SU-DHL-6 (cell line): ENCODE data around the gene EID2B.

Experiments used
- H2AFZ ChIP-seq: fragments of 200-600 bp; sonication (generic); 2 replicates; pipeline ENCODE4 v1.6.1; 2014; ENCODE audit warnings: low read depth, mild to moderate bottlenecking, moderate library complexity, mixed read lengths, antibody characterized with exemption, low read length; ENCODE audit not compliant: severe bottlenecking
- H3F3A ChIP-seq: fragments of 200-600 bp; shearing (Covaris generic); 2 replicates; pipeline ENCODE4 v1.6.0; 2016; ENCODE audit warnings: antibody characterized with exemption, mild to moderate bottlenecking; ENCODE audit not compliant: insufficient read depth
- H3K27ac ChIP-seq: fragments of 200-600 bp; sonication (generic); 2 replicates; pipeline ENCODE4 v1.5.1; 2016; ENCODE audit warnings: low read depth, mild to moderate bottlenecking, low read length, moderate library complexity, mixed read lengths
- H3K27me3 ChIP-seq: fragments of 200-600 bp; sonication (generic), shearing (Covaris generic); 2 replicates; pipeline ENCODE4 v1.6.0; 2014; ENCODE audit warnings: mild to moderate bottlenecking, low read length
- H3K36me3 ChIP-seq: fragments of 200-600 bp; sonication (generic); 2 replicates; pipeline ENCODE4 v1.6.1; 2014; ENCODE audit warnings: mild to moderate bottlenecking, low read length, mixed read lengths
- H3K4me2 ChIP-seq: fragments of 300-600, 200-600 bp; shearing (Covaris generic), sonication (generic); 2 replicates; pipeline ENCODE4 v1.6.0; 2014; ENCODE audit warnings: low read length, low read depth, mild to moderate bottlenecking; ENCODE audit not compliant: poor library complexity, severe bottlenecking
- H3K4me3 ChIP-seq: fragments of 200-600 bp; sonication (generic); 2 replicates; pipeline ENCODE4 v1.5.1; 2014; ENCODE audit warnings: antibody characterized with exemption, low read length, mild to moderate bottlenecking, mixed read lengths; ENCODE audit not compliant: insufficient read depth, poor library complexity, severe bottlenecking
- H3K79me2 ChIP-seq: fragments of 200-600 bp; sonication (generic); 2 replicates; pipeline ENCODE4 v1.6.1; 2014; ENCODE audit warnings: mild to moderate bottlenecking, low read length, moderate library complexity; ENCODE audit not compliant: insufficient read depth
- H3K9ac ChIP-seq: fragments of 200-600 bp; sonication (generic); 2 replicates; pipeline ENCODE4 v1.7.0; 2014; ENCODE audit warnings: mild to moderate bottlenecking, low read length
- H3K9me2 ChIP-seq: fragments of 200-600 bp; sonication (generic); replicated peaks from 2 replicates; pipeline ENCODE4 v1.6.1; 2014; ENCODE audit warnings: low read length; ENCODE audit not compliant: insufficient read depth
- H3K9me3 ChIP-seq: fragments of 200-600 bp; sonication (generic); 2 replicates; pipeline ENCODE4 v1.6.1; 2014; ENCODE audit warnings: low read length, mixed read lengths; ENCODE audit not compliant: insufficient read depth
- H4K20me1 ChIP-seq: fragments of 200-600 bp; sonication (generic); 2 replicates; pipeline ENCODE4 v1.6.1; 2014; ENCODE audit warnings: low read depth, mild to moderate bottlenecking, antibody characterized with exemption, low read length, moderate library complexity, mixed read lengths
- EZH2phosphoT487 ChIP-seq: fragments of 200-600 bp; sonication (generic), shearing (Covaris generic); conservative IDR thresholded peaks from 2 replicates; pipeline ENCODE4 v1.6.1; 2018; ENCODE audit warnings: mild to moderate bottlenecking, antibody characterized with exemption, low read length, moderate library complexity, mixed read lengths
- TF ChIP-seq, protein P1 (sequence below): fragments of 200-600 bp; sonication (generic); IDR thresholded peaks from one replicate; pipeline ENCODE4 v1.5.1; 2017; ENCODE audit warnings: antibody characterized with exemption, mild to moderate bottlenecking, low read length, moderate library complexity; ENCODE audit not compliant: insufficient read depth, poor library complexity, severe bottlenecking

The EID2B gene, protein sequence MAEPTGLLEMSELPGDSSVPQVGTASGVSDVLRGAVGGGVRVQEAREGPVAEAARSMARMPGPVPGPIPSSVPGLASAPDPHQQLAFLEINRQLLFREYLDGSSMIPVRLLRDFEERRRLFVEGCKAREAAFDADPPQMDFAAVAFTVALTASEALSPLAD

DNA sequence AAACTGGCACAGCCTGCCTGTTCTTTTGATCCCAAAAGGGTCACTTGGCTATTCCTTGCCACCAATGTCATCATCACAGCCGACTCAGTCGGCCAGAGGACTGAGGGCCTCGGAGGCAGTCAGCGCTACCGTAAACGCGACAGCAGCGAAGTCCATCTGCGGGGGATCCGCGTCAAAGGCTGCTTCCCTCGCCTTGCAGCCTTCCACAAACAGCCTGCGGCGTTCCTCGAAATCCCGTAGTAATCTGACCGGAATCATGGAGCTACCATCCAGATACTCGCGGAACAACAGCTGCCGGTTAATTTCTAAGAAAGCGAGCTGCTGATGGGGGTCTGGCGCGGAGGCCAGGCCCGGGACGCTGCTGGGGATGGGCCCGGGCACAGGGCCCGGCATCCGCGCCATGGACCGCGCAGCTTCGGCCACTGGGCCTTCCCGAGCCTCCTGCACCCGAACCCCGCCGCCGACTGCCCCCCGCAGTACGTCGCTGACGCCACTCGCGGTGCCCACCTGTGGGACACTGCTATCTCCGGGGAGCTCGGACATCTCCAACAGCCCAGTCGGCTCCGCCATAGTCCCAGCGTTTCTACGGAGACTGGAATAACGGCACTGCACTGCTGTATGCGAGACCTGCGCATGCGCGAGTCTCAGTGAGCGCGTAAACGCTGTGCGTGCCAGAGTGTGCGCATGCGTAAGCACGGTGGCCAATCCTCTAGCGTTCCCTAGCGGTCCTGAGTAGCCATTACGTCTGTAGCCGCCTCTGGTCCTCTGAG, at the start of gene EID2B:
TSS of gene EID2B (minus strand) at position 620 of the 770 bp plus-strand sequence. CDS start at position 570, 50 bp downstream.
- H3K4me3 ChIP-seq = peak within 1 kb of the TSS; percentile 71
- TF ChIP-seq, protein P1, sequence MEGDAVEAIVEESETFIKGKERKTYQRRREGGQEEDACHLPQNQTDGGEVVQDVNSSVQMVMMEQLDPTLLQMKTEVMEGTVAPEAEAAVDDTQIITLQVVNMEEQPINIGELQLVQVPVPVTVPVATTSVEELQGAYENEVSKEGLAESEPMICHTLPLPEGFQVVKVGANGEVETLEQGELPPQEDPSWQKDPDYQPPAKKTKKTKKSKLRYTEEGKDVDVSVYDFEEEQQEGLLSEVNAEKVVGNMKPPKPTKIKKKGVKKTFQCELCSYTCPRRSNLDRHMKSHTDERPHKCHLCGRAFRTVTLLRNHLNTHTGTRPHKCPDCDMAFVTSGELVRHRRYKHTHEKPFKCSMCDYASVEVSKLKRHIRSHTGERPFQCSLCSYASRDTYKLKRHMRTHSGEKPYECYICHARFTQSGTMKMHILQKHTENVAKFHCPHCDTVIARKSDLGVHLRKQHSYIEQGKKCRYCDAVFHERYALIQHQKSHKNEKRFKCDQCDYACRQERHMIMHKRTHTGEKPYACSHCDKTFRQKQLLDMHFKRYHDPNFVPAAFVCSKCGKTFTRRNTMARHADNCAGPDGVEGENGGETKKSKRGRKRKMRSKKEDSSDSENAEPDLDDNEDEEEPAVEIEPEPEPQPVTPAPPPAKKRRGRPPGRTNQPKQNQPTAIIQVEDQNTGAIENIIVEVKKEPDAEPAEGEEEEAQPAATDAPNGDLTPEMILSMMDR = peak; percentile 83
- TF ChIP-seq EZH2phosphoT487 = no peak
- peaks cover 6% of the 10 kb centered on the region; the same call in 1 of the 2 replicates for H3F3A ChIP-seq
- H3K36me3 ChIP-seq = no peaks in the 10 kb centered on the region; the same call in 1 of the 2 replicates
- H2AFZ ChIP-seq = peak within 1 kb of the TSS; percentile 65
- peak within 1 kb of the TSS; percentile 92 for H3K9ac ChIP-seq
- H3K27me3 ChIP-seq = no peaks in the 10 kb centered on the region
- H4K20me1 ChIP-seq = no peaks in the 10 kb centered on the region
- H3K79me2 ChIP-seq = peaks cover 17% of the 10 kb centered on the region
- peak within 1 kb of the TSS; percentile 22 for H3K27ac ChIP-seq
- no peaks in the 10 kb centered on the region for H3K9me3 ChIP-seq
- peak within 1 kb of the TSS; percentile 94 for H3K4me2 ChIP-seq
- no peaks in the 10 kb centered on the region for H3K9me2 ChIP-seq

DNA sequence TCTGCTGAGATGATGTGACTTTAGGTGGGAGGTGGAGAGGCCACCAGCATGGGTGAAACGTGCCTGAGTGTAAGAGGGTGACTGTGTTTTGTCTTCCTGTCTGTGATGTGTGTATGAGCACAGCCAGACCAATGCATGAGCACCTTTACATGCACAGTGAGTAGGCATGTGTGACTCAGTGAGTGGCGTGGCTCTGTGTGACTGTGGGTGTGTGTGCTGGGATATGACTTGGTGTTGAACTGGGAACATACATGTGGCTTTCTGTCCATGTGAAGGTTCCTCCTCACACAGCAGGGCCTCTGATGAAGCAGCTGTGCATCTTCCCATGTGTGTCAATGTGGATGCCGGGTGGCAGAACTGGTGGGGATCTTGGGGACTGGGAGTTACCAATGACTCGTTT, 49.8 kb upstream of the EID2B start:
- Histone ChIP-seq H3F3A (no peaks in the 10 kb centered on the region), H3K9me3 (no peaks in the 10 kb centered on the region), H3K27ac (no peak overlapping the region), H3K9ac (no peak overlapping the region), H3K4me2 (no peak overlapping the region), H3K79me2 (no peaks in the 10 kb centered on the region), H3K27me3 (no peaks in the 10 kb centered on the region), H3K36me3 (no peaks in the 10 kb centered on the region), H3K9me2 (no peaks in the 10 kb centered on the region), H2AFZ (no peak overlapping the region), H3K4me3 (no peak overlapping the region), H4K20me1 (no peaks in the 10 kb centered on the region)
- TF ChIP-seq EZH2phosphoT487 = no peak
- TF ChIP-seq, protein P1 = no peak

DNA sequence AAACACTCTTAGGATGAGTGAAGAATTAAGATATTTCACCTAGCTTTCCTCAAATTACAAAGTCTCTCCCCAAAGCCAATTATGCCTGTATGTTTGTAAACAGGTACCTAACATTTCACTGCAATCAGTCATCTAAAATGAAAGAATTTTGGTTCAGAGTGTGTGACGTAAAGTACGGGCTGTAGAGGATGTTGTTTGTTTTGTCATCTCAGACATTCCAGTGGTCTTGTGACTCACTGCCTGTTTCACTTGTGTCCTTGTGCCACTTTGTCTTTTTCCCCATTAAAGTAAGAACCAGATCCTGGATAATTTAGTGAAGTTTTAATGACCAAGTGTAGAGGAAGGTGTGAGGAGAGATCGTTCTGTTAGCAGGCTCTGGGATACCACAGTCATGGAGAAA, 36.0 kb upstream of the EID2B start:
- no peak overlapping the region for H3K4me3 ChIP-seq
- no peaks in the 10 kb centered on the region for H4K20me1 ChIP-seq
- no peaks in the 10 kb centered on the region for H3K27me3 ChIP-seq
- no peaks in the 10 kb centered on the region for H3K36me3 ChIP-seq
- TF ChIP-seq, protein P1 = no peak
- no peak for TF ChIP-seq EZH2phosphoT487
- H3F3A ChIP-seq = no peaks in the 10 kb centered on the region
- H3K9me2 ChIP-seq = no peaks in the 10 kb centered on the region
- no peak overlapping the region for H3K4me2 ChIP-seq
- no peak overlapping the region for H3K27ac ChIP-seq
- H3K9ac ChIP-seq = no peak overlapping the region
- H2AFZ ChIP-seq = no peak overlapping the region
- H3K9me3 ChIP-seq = no peaks in the 10 kb centered on the region
- H3K79me2 ChIP-seq = no peaks in the 10 kb centered on the region
